ENCODE data around the gene CRYBB3. TPM values are rescaled to one million over a fixed set of nuclear protein-coding genes. Genes with fewer than 3 reads are reported as not detected.

Gene CRYBB3
- not detected in 2 replicates for total RNA-seq

GRCh38 chr22:25199731-25200520 is at the start of gene CRYBB3:
Gene CRYBB3 (plus strand): TSS chr22:25199858. CDS start chr22:25201397, 1,539 bp downstream.

GRCh38 chr22:25219211-25219689 is 19.6 kb downstream of the CRYBB3 start, which contains the start of gene CRYBB2:
Gene CRYBB2 (plus strand): TSS chr22:25219639. CDS start chr22:25221430, 1,791 bp downstream.

Other genes with a start within 250 kb of the CRYBB3 start
- gene KIAA1671, start 247.1 kb upstream of the CRYBB3 start, total RNA-seq = under 0.01 TPM in 2 replicates
- gene CRYBB2, start 19.8 kb downstream of the CRYBB3 start, total RNA-seq = not detected in 2 replicates

All from bronchial smooth muscle cell (primary cell).